ENCODE measurements around the gene IFITM5. TPM values are rescaled to one million over a fixed set of nuclear protein-coding genes. Genes with fewer than 3 reads are reported as not detected.

The IFITM5 gene
- total RNA-seq, 1 experiment from 2014 or later: not detected

- no peak overlapping the region for H3K4me3 Mint-ChIP-seq
- no peak overlapping the region for H3T11ph ChIP-seq (ENCODE audit: low read length)
- H2AK5ac ChIP-seq (ENCODE audit: insufficient read length, low read length): no peak overlapping the region
- no peak overlapping the region for H2BK5ac ChIP-seq (ENCODE audit: insufficient read length, low read length)
- H3K56ac ChIP-seq (ENCODE audit: insufficient read length, low read depth, low read length): no peak overlapping the region
- H2AFZ ChIP-seq (ENCODE audit: low read length): no peak overlapping the region
- H4K5ac ChIP-seq (ENCODE audit: insufficient read length, low read depth, low read length): no peak overlapping the region
- no peak overlapping the region for H3K18ac ChIP-seq (ENCODE audit: insufficient read length, low read depth, low read length)
- no peaks in the 10 kb centered on the region for H3K79me1 ChIP-seq (ENCODE audit: insufficient read depth, low read depth, low read length, poor library complexity, severe bottlenecking)
- no peak overlapping the region for H3K4me2 ChIP-seq (ENCODE audit: insufficient read depth, insufficient read length, low read length)
- no peak overlapping the region for H3K27ac Mint-ChIP-seq
- no peak overlapping the region for H3K9ac ChIP-seq (ENCODE audit: extremely low read depth, insufficient read length, low read length)
- no peaks in the 10 kb centered on the region; the same call in 1 of the 2 replicates for H3K27me3 Mint-ChIP-seq (ENCODE audit: low read depth)
- H3K4me1 Mint-ChIP-seq: peaks cover 0 to 2% of the 10 kb centered on the region in 2 experiments; a peak in 2 of 4 replicates
- H3K4me1 ChIP-seq (ENCODE audit: insufficient read depth, low read length): no peaks in the 10 kb centered on the region
- DNase-seq: no peak
- no peaks in the 10 kb centered on the region for H3K23me2 ChIP-seq (ENCODE audit: insufficient read length, low read depth, low read length, poor library complexity, severe bottlenecking)
- no peak overlapping the region for H3K14ac ChIP-seq (ENCODE audit: insufficient read depth, low read length)
- H3K36me3 Mint-ChIP-seq (ENCODE audit: insufficient read depth in 1 of 3, low read depth in 3 of 3): peaks cover 22 to 31% (median 26%) of the 10 kb centered on the region in 3 experiments
- no peak overlapping the region for H2BK20ac ChIP-seq (ENCODE audit: low read depth, low read length, poor library complexity, severe bottlenecking)
- WGBS (ENCODE audit: extremely low coverage, insufficient read length, low lambda C conversion rate): no CpG with 5 or more reads among the region's 2 CpGs
- H3K27me3 ChIP-seq (ENCODE audit: insufficient read depth, low read length): no peaks in the 10 kb centered on the region
- no peaks in the 10 kb centered on the region for H3K79me2 ChIP-seq (ENCODE audit: insufficient read depth, low read length)
- no peak overlapping the region for H2BK120ac ChIP-seq (ENCODE audit: low read depth, low read length, poor library complexity, severe bottlenecking)
- TF ChIP-seq CTCF (conservative IDR thresholded peaks at IDR 0.05): no peak
- H2BK12ac ChIP-seq (ENCODE audit: insufficient read length, low read depth, low read length): no peak overlapping the region
- no peak overlapping the region for H3K27ac ChIP-seq (ENCODE audit: insufficient read length, low read depth, low read length)
- H4K8ac ChIP-seq (replicated peaks; ENCODE audit: insufficient read length, low read depth, low read length): no peak overlapping the region
- H4K91ac ChIP-seq (ENCODE audit: insufficient read length, low read depth, low read length): no peak overlapping the region
- H2BK15ac ChIP-seq (ENCODE audit: low read depth, low read length): no peak overlapping the region
- H3K4ac ChIP-seq (ENCODE audit: low read depth, low read length): no peak overlapping the region
- no peaks in the 10 kb centered on the region for H3K9me3 ChIP-seq (ENCODE audit: control insufficient read depth, low read depth, low read length)
- H3K9me3 Mint-ChIP-seq: peaks cover 0 to 1% of the 10 kb centered on the region in 2 experiments; a peak in 2 of 5 replicates
- H4K20me1 ChIP-seq (ENCODE audit: control insufficient read depth, insufficient read depth, insufficient read length): no peaks in the 10 kb centered on the region
- H3K23ac ChIP-seq (ENCODE audit: insufficient read length, low read depth, low read length): no peak overlapping the region
Observed at GRCh38 chr11:255816-256215, 43.5 kb downstream of the IFITM5 start.
